Mesodermal cell (in vitro differentiated cells): ENCODE data around the gene MAMSTR.

ENCODE experiments used
- H3K27ac ChIP-seq: 2 replicates; pipeline ENCODE4 v1.7.0; 2013; ENCODE audit warnings: mild to moderate bottlenecking, low read depth, low read length, moderate library complexity; ENCODE audit not compliant: severe bottlenecking
- H3K36me3 ChIP-seq: 2 replicates; pipeline ENCODE4 v1.7.1; 2013; ENCODE audit warnings: mild to moderate bottlenecking, low read length, moderate library complexity; ENCODE audit not compliant: control insufficient read depth, insufficient read depth
- H3K4me1 ChIP-seq: one replicate; pipeline ENCODE4 v1.7.1; 2013; ENCODE audit warnings: mild to moderate bottlenecking, low read length; ENCODE audit not compliant: insufficient read depth, control insufficient read depth, poor library complexity, severe bottlenecking
- H3K4me3 ChIP-seq: 2 replicates; pipeline ENCODE4 v1.7.0; 2013; ENCODE audit warnings: low read length, control low read depth, mild to moderate bottlenecking; ENCODE audit not compliant: insufficient read depth, poor library complexity, severe bottlenecking; ENCODE audit errors: extremely low read depth
- H3K9me3 ChIP-seq: 2 replicates; pipeline ENCODE4 v1.7.1; 2013; ENCODE audit warnings: mild to moderate bottlenecking, low read length, moderate library complexity; ENCODE audit not compliant: control insufficient read depth
- WGBS, 2 experiments: methylation state at CpG; one replicate each; pipeline ENCODE4 v1.1.5; 2013; ENCODE audit warnings: missing lambda C conversion rate in 2 of 2; ENCODE audit not compliant: insufficient coverage in 2 of 2; 5-methylcytosine and 5-hydroxymethylcytosine counted together

The MAMSTR gene

DNA sequence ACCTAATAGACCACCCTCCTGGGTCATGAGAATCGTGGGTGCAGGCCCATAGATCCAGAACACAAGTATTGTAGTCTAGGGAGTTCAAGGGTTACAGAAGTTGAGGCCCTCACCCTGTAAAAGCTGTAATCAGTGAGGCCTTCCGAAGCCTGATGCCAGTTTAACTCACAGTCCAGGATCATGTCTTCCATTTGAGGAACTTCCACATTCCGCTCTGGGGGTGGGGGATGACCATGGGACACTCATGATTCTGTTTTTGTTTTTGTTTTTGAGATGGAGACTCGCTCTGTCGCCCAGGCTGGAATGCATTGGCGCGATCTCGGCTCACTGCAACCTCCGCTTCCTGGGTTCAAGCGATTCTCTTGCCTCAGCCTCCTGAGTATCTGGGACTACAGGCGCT, 22.6 kb upstream of the MAMSTR start:
- no peaks in the 10 kb centered on the region for H3K4me1 ChIP-seq
- H3K36me3 ChIP-seq: no peaks in the 10 kb centered on the region
- no peaks in the 10 kb centered on the region for H3K9me3 ChIP-seq
- no peak overlapping the region for H3K4me3 ChIP-seq
- no peak overlapping the region for H3K27ac ChIP-seq
- WGBS, 2 experiments: 89 to 98% methylated on average over 8 to 10 of the region's 11 CpGs

DNA sequence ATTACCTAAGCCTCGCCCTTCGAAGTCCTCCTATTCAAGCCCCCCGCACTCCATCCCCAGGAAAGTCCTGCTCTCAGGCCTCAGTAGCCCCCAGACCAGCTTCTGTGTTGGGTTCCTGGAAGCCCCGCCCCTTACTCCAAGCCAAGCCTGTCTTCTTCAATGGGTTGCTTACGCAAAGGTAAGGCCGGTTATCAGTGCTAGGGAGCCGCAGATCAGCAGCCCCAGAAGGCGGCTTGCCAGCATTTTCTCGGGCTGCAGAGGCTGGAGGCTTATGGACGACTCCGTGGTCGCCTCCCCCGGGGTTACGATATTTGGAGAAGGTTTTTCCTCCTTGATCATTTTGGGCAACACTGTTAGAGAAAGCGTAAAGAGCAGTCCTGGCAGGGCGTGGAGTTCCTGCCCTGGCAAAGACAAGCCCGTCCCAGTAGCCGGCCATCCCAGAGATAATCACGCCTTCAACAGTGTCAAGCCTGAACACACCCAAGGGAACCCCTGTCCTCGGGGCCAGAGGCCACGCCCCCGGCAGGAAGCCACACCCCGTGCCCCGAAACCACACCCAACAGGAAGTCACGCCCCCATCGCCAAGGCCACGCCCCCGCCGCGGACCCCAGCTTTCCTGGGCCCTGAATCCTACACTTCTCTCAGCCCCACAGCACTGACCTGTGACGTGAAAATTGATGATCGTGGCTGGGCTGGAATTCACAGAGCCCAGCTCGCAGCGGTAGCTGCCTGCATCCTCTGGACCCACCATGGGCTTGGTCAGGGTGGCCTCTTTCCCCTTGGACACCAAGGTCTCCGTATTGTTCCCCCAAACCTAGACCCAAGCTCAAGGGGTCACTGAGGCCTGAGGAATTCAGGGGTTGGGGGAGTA, 21.8 kb upstream of the MAMSTR start:
- WGBS, 2 experiments: 81 to 85% methylated on average over 21 to 34 of the region's 35 CpGs
- Histone ChIP-seq H3K36me3 (no peaks in the 10 kb centered on the region), H3K4me3 (no peak overlapping the region), H3K9me3 (no peaks in the 10 kb centered on the region), H3K4me1 (no peaks in the 10 kb centered on the region), H3K27ac (no peak overlapping the region)

DNA sequence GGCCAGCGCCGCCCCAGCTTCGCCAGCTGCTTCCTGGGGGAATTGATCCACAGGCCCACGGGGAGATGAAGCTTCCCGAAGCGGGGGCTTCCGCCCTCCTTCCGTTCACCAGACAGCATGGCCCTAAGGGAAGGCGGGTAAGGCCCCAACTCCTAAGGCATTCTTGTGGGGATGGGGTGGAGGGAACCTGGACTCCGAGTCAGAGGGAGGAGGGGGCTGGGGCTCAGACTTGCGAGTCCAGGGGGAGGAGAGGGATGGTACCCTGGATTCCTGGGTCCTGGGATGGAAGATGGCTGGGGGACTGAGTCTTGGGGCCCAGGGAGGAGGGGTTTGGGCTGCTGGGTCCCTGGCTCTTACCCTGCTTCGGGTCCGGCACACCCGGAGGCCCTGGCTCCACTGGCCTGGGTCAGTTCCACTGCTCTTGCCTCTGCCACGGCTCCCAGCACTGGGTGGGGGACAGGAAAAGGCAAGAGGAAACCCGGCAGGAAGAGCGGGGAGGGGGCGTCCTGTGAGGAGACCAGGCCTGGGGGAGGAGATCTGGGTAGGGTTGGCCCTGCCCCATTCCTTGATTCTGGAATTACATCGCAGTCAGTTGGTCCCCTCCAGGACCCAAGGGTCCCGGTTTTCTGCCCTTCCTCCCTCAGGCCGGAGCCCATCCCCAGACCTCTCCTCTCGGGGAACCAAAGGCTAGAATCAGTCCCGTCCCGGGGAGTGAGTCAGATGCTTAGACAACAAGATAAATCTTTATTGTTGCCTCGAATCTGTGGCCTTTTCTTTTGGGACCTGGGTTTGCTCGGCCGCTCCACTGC, 20.8 kb upstream of the MAMSTR start, which contains the start of gene RASIP1:
Gene RASIP1 (minus strand): TSS at position 447 of the 809 bp plus-strand sequence. CDS start 328 bp downstream, at position 119.
- WGBS, 2 experiments: 80 to 89% methylated on average over 19 to 25 of the region's 27 CpGs
- Histone ChIP-seq H3K9me3 (no peaks in the 10 kb centered on the region), H3K4me3 (peak within 1 kb of the TSS; percentile 49), H3K27ac (no peak within 1 kb of the TSS), H3K36me3 (no peaks in the 10 kb centered on the region), H3K4me1 (no peaks in the 10 kb centered on the region)

DNA sequence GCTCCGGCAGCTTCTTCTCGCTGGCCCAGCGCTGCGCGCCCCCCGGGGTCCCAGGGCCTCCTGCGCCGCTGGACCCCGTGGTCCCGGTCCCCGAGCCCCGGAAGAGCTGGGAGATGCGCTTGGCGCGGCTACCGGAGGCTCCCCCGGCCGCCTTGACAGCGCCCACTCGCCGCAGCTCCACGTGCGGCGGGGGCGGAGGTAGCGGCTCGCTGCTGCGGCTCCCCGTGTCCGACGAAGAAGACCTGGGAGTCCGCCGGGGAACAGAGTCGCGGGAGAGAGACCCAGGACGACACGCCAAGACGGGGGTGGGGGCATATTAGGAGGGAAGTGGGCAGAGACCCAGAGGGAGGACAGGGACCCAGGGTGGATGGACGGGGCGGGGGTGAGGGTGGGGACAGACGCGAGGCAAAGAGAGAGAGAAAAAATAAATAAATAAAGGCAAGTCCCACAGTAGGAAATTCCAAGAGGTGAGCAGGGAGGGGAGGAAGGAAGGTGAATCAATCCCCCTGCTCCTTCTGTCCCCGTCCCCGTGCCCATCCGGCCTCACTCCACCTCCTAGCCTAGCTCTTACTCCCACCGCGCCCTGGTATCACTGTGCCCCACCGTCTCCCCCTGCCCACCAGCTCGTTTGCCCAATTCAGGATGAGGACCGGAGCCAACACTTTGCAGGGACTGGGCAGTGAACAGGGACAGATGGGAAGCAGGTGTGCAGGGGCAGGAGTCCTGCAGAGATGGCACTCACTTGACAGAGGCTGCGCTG, 20.1 kb upstream of the MAMSTR start:
- H3K4me1 ChIP-seq: no peaks in the 10 kb centered on the region
- peak overlapping the region; percentile 49 for H3K4me3 ChIP-seq
- no peaks in the 10 kb centered on the region for H3K9me3 ChIP-seq
- no peak overlapping the region for H3K27ac ChIP-seq
- 22% methylated on average over 26 to 51 of the region's 51 CpGs for WGBS, 2 experiments
- no peaks in the 10 kb centered on the region for H3K36me3 ChIP-seq

DNA sequence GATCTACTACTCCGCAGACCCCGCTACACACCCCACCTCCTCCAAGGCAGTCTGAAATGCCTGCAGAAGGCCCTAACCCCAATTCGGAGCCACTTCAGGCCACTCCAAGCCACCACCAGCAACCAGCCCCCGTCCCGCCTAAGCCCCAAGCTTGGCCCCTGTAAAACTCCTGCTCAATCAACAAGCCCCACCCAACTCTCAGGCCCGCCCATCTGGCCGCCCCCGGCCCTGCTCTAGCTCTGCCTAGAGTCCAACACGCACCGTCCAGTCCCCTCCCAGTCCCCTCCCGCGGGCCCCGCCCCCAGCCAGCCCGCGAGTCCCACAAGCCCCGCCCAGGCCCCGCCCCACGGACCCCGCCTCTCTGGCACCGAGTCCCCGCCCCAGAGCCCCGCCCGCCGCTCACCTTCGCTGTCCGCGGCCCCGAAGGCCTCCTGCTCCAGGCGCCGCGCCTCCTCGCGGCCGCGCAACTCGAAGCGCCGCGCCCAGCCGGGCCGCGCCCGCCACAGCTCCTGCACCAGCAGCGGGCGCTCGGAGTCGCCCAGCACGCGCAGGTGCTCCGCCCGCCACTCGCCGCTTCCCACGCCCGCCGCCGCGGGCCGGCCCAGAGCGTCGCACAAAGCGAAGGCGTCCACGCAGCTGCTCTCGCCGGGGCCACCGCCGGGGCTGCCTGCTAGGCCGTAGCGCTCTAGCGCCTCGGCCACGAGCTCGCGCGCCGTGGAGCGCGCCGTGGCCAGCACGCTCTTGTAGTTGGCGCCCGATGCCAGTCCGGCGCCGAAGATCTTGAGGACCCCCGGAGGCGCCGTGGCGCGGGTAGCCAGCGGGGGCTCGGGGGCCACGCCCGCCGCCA, 19.3 kb upstream of the MAMSTR start:
- Histone ChIP-seq H3K36me3 (no peaks in the 10 kb centered on the region), H3K9me3 (no peaks in the 10 kb centered on the region), H3K4me3 (peak overlapping the region; percentile 49), H3K4me1 (no peaks in the 10 kb centered on the region), H3K27ac (no peak overlapping the region)
- 2% methylated on average over 59 to 77 of the region's 96 CpGs for WGBS, 2 experiments

DNA sequence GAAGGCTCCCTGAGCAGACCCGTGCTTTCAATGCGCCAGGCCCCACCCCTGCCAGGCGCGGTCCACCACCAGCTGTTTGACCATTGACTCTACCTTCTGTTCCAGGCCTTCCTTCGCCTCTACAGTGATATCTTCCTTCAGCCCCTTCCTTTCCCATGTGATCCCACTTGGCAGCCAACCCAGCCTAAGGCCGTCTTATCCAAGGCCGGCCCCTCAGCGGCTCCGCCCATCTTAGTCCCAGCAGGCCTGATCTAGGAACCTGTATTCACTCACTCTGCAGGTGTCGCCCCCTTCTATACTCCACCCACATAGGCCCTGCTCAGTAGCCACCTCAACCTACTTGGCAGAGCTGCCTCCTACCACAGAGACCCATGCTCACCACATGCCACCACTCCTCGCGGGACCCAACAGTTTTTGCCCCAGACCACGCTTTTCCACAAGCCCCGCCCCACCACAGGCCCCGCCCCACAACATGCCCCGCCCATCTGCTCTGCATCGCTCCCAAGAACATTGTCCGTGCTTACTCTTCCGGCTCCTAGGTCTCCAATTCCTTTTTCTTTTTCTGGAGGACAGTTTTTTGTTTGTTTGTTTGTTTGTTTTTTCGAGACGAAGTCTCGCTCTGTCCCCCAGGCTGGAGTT, 18.0 kb upstream of the MAMSTR start:
- Histone ChIP-seq H3K9me3 (no peaks in the 10 kb centered on the region), H3K27ac (no peak overlapping the region), H3K36me3 (peaks cover 2% of the 10 kb centered on the region), H3K4me3 (no peak overlapping the region), H3K4me1 (no peaks in the 10 kb centered on the region)
- 81 to 90% methylated on average over 17 to 18 of the region's 22 CpGs for WGBS, 2 experiments

DNA sequence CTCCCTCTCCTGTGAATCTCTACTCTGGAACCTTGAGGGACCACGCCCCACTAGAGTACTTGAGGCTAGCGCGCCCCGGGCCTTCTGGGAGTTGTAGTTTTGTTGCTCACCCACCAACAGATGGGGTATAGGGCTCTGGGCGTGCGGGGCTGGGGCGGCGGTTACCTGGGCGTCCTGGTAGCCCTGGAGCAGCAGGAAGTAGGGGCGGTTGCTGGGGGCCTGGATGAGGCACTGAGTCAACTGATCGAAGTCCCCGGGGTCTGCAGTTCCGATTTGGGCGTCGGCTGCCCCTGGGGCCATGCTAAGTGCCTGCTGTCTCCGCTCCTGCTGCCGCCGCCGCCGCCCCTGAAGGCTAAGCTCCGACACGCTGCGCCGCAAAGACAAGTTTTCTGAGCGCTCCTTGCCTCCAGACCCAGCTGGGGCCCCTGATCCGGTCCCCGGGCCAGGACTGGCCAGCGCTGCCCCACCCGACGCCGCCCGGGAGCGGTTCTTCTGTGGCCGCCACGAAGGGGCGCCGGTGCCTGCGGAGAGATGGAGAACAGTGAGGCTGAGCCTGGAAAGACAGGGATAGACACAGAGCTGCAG, 15.6 kb upstream of the MAMSTR start:
- Histone ChIP-seq H3K4me3 (peak overlapping the region; percentile 52), H3K4me1 (no peaks in the 10 kb centered on the region), H3K27ac (peak overlapping the region; percentile 16), H3K36me3 (peaks cover 7% of the 10 kb centered on the region), H3K9me3 (no peaks in the 10 kb centered on the region)
- 10 to 14% methylated on average over 28 to 34 of the region's 38 CpGs for WGBS, 2 experiments

DNA sequence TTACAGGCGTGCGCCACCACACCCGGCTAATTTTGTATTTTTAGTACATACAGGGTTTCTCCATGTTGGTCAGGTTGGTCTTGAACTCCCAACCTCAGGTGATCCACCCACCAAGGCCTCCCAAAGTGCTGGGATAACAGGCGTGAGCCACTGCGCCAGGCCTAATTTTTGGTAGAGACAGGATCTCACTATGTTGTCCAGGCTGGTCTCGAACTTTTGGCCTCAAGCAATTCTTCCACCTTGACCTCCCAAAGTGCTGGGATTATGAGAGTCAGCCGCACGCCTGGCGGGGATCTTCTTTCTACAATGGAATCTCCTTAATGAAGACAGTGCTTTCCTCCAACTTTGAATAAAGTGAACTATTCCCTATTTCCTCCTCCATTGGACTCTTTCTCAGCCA, 15.1 kb upstream of the MAMSTR start:
- H3K27ac ChIP-seq: no peak overlapping the region
- H3K4me1 ChIP-seq: no peaks in the 10 kb centered on the region
- H3K36me3 ChIP-seq: peaks cover 7% of the 10 kb centered on the region
- H3K4me3 ChIP-seq: peak overlapping the region; percentile 52
- H3K9me3 ChIP-seq: no peaks in the 10 kb centered on the region
- 89 to 95% methylated on average over 7 to 9 of the region's 9 CpGs for WGBS, 2 experiments

DNA sequence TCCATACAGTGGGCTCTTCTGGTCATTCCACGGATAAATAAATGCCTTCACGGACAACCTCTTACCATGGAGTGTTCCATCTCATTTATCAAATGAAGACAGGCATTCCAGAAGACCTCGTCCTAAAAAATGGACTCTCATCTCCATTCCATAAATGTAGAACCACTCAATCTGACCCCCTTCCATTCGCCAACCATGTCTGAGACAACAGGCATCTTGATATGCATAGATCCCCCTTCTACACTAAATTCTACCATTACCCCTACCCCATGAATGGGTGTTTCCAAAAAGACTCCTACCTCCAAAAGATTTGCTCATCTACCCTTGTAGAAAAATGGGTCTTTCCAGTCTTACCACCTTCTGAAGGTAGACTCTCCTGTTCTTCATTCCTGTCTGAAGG, 11.9 kb upstream of the MAMSTR start:
- no peak overlapping the region for H3K27ac ChIP-seq
- no peaks in the 10 kb centered on the region for H3K4me1 ChIP-seq
- 81 to 95% methylated on average over 4 of the region's 4 CpGs for WGBS, 2 experiments
- H3K36me3 ChIP-seq: peaks cover 12% of the 10 kb centered on the region
- H3K9me3 ChIP-seq: no peaks in the 10 kb centered on the region
- H3K4me3 ChIP-seq: no peak overlapping the region
